NCI-H2107 (cell line): Measurements from ENCODE around the gene ADISSP.

Experiments used
- DNase-seq: peaks from one replicate; lab custom pipeline; 2025; lab: John Stamatoyannopoulos, UW

The ADISSP gene

DNA sequence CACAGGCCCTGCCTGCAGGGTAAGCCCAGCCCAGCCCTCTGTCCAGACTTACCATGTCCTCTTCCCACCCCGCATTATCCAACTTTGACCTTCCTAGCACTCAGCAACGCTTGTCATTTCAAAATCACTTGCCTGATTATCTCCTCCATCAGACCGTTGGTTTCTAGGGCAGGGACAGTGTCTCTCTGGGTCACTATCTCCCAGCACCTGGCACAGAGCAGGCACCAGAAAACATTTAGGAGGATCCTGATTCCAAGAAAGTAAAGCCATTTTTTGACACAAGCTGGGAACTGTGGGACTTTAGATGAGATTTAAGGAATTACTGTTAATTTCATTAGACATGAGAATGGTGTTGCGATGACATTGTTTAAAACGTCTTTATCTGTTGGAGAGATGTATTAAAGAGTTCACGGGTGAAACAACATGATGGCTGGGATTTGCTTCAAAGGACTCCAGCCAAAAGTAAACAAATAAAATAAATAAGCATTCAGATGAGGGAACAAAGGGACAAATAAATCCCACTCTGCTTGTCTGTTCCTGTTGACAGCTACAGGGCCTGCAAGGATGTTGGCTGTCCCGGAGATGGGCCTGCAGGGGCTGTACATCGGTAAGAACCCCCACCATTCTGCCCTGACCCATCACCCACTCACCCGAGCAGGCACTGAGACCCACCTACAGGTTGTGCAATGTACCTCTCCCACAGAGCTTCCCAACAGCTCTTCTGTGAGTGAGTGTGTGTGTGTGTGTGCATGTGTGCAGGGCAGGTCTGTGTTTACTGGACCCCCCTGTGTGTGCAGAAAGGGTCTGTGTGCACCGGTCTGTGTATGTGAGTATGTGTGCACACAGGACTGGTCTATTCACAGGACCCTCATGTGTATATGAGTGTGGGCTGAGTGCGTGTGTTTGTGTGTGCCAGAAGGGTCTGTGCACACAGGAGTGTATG lies 29.2 kb downstream of the ADISSP start:
- DNase-seq: no peak

GRCh38 chr20:3735768-3736167 lies 31.8 kb downstream of the ADISSP start:
- no peak for DNase-seq

GRCh38 chr20:3734111-3734843 lies 33.3 kb downstream of the ADISSP start:
- DNase-seq: no peak

- DNase-seq: no peak
These were observed 34.2 kb downstream of the ADISSP start for GRCh38 chr20:3733119-3733995.

- DNase-seq: no peak
These were observed 35.0 kb downstream of the ADISSP start, which contains the start of gene HSPA12B for GRCh38 chr20:3732327-3733118. Gene HSPA12B, plus strand, starts transcription at chr20:3732685. Its CDS starts 5,990 bp downstream, at chr20:3738675.

GRCh38 chr20:3731944-3732326 lies 35.6 kb downstream of the ADISSP start:
- DNase-seq: no peak

DNA sequence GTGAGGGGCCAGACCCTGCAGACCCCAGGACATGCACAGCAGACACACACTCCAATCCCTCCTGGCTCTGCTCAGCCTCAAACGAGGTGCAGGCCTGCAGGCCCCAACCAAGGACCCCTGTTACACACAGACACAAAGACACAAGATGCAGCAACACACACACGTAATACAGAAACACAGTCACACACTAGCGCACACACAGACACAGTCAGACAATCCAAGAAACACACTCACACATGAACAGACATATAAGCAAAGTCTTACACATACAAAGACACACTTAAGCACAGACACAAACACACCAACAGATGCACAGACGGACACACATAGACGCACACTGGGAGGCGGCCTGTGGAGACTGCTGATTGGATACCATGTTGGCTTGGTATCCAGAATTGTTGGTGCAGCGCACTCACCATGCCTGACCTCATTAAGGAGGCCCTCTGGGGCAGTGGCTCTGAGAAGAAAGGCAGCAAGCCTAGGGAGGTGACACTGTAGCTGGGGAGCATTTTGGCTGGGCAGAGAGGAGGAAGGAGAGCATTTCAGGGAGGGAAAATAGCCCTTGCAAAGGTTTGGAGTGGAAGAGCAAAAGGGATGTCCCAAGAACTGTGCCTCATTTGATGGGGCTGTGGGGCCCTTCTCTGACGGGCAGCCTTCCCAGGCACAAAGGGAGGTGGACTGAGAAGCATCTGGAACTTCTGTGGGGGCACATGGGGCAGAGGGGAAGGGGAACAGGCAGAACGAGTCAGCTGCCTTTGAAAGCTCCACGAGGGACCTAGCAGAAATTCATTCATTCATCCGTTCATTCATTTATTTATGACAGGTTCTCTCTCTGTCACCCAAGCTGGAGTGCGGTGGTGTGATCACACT lies 36.5 kb downstream of the ADISSP start:
- DNase-seq: no peak

DNA sequence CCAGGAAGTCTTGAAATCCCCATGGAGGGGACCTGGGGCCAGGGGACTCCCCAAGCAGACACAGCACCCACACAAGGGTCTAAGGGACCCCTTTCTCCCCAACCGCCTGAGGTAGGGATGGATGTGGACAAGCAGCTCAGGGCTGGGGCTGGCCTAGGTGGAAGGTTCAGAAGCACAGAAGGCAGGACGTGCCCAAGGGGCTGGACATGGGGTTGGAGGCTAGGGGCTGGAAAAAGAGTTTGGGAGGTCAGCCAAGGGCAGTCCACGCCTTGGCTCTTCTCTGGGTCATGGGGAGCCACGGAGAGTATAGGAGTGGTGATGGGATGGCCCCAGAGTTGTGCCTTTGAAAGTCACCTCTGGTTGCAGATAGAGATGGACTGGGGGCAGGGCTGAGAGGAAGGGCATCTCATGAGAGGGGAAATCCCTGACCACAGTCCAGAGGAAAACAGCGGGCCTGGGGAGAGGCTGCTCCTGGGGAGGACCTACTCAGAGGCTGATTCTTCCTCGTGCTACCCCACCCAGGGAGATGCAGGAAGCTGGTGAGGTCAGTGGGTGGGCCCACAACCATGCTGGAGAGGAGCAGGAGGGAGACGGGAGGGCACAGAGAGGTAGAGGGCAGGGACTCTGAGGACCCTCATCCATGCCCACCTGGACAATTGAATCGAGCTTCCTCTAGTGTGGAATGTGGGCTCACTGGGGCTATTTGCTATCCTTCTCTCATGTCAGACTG lies 37.6 kb downstream of the ADISSP start:
- DNase-seq: no peak

DNA sequence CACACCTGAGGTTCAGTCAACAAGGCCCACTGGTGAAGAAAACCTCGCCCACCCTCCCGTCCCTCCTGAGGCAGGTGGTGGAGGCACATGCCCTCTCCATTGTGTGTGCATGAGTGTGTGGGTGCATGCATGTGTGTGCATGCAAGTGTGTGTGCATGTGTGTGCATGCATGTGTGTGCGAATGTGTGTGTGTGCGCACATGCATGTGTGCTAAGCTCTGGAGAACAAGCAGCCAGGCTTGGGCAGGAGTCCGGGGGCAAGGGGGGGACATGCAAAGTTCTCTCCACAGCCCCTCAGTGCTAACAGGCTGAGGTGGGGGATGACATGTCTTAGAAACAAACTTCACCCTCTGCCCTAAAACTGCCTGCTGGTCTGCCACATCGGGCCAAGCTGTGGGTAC lies 38.2 kb downstream of the ADISSP start:
- DNase-seq: no peak

GRCh38 chr20:3728876-3729275 lies 38.7 kb downstream of the ADISSP start:
- no peak for DNase-seq

GRCh38 chr20:3728354-3728753 lies 39.2 kb downstream of the ADISSP start:
- DNase-seq: no peak

- DNase-seq: no peak
These were observed 40.0 kb downstream of the ADISSP start for GRCh38 chr20:3727401-3728021.

- DNase-seq: no peak
These were observed 43.2 kb downstream of the ADISSP start for GRCh38 chr20:3724356-3724755.

DNA sequence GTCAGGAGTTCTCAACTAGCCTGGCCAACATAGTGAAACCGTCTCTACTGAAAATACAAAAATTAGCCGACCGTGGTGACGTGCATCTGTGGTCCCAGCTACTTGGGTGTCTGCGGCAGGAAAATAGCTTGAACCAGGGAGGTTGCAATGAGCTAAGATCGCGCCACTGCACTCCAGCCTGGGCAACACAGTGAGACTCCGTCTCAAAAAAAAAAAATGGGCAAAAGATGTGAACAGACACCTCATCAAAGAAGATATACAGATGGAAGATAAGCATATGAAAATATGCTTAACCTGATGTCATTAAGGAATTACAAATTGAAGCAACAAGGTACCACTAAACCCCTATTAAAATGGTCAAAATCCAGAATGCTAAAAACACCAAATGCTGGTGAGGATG lies 44.3 kb downstream of the ADISSP start:
- DNase-seq: no peak

- no peak for DNase-seq
These were observed 45.6 kb downstream of the ADISSP start for GRCh38 chr20:3721912-3722311.

DNA sequence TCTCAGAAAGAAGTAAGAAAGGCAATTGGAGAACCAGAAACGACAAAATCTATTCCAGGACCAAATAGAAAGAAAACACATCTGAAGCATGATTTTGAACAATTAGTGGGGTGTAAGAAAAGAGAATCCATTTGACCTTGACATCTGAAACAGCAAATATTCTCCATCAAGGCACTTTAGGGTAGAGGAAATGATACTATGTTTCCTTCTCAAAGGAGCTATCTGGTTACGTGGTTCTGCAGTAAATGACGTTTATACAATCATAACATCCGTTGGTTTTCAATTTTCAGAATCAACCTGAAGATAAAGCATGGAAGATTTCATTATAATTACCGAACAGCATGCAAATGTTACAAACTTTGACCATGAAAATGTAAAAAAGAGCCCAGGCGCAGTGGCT lies 46.9 kb downstream of the ADISSP start:
- DNase-seq: no peak

DNA sequence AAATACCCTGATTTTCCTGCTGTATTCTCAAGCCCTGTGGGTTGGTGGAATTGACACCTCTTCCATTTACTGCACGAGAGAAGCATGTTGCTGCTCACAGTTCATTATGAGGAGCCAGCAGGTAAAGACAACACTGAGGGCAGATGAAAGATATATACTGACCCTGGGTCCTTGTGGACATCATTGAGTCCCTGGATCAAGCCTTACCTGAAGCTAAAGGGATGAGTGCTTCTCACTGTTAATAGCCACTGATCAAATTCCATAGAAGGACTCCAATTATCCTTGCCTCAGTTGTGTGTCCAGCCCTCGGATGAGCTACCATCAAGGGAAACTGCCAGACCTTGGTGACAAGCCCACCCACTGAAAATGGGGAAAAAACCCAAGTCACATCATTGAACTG lies 47.5 kb downstream of the ADISSP start:
- DNase-seq: no peak

DNA sequence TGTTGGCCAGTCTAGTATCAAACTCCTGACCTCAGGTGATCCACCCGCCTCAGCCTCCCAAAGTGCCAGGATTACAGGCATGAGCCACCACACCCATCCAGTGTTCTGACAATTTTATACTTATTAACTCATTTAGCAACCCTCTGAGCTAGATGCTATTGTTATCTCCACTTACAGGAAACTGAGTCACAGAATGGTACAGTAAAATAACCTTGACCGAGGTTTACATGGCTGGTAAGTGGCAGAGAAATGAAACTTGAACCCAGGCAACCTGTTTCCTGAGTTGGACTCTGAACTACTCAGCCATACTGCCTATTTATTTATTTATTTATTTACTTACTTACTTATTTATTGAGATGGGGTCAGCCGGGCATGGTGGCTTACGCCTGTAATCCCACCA lies 48.5 kb downstream of the ADISSP start:
- DNase-seq: no peak

GRCh38 chr20:3716195-3716834 lies 51.2 kb downstream of the ADISSP start:
- no peak for DNase-seq
